GM21717 (cell line): ENCODE data around the gene TMBIM1.

Experiments
- ATAC-seq: cut with Tn5 transposase; IDR thresholded peaks from one replicate; pipeline ENCODE4 v1.9.1; 2021; ENCODE audit warnings: mild to moderate bottlenecking, moderate library complexity; ENCODE audit not compliant: unreplicated experiment

TMBIM1 gene, protein sequence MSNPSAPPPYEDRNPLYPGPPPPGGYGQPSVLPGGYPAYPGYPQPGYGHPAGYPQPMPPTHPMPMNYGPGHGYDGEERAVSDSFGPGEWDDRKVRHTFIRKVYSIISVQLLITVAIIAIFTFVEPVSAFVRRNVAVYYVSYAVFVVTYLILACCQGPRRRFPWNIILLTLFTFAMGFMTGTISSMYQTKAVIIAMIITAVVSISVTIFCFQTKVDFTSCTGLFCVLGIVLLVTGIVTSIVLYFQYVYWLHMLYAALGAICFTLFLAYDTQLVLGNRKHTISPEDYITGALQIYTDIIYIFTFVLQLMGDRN

DNA sequence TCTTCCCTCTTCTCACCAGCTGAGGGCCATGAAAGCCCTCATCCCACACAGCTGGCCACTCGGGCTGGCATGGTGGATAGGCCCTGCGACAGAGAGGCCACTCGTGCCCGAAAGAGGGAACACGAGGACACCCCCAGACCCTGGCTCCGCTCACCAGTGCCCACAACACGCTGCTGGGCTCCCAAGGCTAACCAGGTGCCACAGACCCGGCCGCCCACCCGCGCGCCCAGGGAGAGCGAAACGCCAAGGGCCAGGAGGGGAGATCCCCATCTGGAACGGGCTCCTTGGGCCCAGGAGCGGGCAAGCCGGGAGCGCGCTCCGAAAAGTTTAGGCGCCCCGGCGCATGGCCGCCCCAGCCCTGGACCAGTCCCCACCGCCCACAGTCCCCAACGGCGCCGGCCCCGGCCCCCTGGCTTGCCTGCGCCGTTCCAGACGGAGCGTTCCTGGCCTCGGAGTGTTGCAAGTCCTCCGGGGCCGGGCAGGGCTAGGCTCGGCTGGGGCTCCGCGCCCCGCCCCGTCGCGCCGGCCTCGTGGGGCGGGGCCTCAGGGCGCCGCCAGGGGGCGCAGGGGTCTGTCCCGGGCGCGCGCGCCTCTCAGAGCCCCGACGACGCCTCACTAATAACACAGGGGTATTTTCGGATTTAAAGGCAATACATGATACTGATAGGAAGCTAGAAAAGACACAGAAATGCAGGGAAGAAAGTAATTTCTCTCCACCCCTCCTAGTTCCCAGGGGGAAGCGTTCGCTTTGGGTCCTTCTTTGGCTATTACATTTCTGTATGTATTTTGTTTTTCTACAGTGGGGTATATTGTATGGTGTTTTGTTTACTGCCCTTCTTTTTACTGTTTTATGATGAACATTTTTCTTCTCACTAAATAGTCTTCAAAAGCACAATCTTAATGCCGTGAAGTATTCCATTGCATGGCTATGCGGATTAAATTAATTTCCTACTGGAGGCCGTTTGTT is at the start of gene TMBIM1:
Gene TMBIM1, minus strand, starts transcription at position 456 of the 967 bp plus-strand sequence. CDS start 10,362 bp downstream, outside the sequence.
- peak; percentile 71 for ATAC-seq

DNA sequence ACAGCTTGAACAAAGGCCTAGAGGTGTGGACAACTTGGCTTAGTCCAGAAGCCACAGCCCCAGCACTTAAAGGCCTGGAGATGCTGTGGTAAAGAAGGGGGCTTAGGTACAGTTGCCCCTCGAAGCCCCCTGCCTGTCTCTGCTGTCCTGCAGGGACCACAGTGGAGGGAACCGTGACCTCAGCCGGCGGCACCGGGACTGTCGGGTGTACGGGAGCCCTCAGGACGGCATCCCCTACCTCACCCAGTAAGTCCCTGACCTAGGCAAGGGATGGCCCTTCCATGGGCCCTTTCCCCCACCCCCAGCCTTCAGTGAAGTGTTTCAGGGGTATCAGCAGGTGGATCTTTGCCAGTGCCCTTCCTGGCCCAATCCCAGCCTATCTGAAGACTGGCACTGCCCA is 49.1 kb upstream of the TMBIM1 start:
- no peak for ATAC-seq

DNA sequence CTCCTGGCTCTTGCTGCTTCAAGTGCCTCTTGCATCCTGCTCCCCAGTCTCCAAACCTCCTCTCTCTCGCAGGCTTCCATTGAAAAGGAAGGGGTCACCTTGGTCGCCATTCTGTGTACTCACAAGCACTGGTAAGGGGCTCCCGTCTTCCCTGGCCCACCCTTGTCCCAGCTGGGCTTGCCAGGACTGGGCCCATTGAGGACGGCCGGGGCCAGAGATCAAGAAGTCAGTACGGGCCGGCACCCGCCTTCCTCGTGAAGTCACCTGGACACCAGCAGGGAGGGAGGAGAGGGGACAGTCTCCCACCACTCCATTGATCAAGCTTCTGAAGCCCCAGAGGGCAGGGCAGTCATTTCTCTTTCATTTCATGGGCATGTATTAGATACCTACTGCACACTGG is 48.4 kb upstream of the TMBIM1 start:
- no peak for ATAC-seq

DNA sequence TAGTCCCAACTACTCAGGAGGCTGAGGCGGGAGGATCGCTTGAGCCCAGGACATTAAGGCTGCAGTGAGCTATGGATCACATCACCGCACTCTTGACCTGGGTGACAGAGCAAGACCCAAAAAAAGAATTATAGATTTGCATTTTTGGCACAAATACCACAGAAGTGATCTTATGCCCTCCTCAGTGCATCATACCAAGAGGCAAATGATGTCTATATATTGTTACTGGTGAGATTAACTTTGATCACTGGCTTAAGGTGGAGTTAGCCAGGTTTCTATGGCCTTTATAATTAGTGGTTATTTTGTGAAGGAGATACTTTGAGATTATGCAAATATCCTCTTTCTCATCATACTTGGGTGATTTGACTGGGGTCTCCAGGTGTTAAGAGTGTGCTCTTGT is 42.2 kb upstream of the TMBIM1 start:
- ATAC-seq: no peak

DNA sequence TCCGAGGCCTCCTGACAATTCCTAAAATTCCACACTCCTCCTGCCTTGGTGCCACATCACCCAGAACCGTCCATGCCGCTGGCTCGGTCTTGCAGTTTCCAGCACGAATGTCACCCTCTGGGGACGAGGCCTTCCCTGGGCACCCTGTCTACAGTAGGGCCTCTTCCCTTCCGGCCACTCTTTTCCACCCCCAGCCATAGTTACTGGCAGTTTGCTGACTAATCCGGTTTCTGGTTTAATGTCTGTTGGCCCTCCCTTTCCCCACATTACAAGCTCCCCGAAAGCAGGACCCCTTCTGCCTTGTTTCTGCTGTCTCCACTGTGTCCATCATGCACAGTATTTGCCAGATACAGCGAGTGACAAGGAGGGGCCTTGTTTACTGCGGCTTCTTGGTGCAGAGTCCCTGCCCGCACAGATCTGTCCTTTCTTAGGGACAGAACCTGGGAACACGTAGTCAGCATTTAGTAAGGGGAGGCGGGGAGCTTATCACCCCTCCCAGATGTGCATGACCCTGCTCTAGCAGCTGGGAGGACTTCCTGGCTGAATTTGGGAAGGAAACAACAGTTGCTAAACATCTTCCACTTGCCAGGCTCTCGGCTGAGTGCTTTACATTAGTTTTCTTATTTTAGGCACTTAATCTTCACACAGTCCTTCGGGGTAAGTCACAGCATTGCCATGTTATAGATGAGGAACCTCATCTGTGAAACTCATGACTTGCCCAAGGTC is 40.8 kb upstream of the TMBIM1 start:
- no peak for ATAC-seq

DNA sequence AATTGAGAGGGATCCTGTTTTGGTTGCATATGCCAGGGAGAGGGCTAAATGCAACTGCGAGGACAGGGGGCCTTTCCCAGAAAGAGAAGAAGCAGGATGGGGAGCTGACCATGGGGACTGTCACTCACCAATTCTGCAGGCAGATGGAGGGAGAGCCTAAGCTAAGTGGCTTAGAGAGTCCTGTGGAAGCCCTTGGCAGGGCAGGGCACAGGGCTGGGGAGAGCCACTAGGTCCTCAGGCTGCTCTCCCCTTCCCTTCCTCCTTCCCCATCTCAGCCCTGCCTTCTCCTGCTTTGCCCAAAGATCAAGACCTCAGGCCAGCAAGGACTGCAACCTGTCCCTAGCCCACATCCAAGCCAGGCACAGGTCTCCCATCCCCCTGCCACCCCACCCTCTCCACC is 40.0 kb upstream of the TMBIM1 start:
- no peak for ATAC-seq

DNA sequence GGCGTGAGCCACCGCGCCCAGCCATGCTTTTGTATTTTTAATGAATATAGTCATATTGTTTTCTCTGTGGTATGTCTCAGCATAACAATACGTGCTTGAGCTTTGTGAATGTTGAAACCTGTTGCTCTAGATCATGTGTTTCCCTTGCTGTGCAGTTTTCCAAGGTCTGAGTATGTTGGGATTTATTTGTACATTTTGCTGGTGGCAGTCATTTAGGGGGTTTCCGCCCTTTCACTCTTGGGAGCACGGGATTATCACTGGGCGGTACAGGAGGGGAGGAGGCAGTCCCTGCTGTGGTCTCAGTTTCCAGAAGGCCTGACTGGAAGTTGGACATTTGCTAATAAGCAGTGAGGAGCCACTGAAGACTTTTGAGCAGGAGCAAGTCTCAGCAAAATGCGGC is 39.4 kb upstream of the TMBIM1 start:
- no peak for ATAC-seq

DNA sequence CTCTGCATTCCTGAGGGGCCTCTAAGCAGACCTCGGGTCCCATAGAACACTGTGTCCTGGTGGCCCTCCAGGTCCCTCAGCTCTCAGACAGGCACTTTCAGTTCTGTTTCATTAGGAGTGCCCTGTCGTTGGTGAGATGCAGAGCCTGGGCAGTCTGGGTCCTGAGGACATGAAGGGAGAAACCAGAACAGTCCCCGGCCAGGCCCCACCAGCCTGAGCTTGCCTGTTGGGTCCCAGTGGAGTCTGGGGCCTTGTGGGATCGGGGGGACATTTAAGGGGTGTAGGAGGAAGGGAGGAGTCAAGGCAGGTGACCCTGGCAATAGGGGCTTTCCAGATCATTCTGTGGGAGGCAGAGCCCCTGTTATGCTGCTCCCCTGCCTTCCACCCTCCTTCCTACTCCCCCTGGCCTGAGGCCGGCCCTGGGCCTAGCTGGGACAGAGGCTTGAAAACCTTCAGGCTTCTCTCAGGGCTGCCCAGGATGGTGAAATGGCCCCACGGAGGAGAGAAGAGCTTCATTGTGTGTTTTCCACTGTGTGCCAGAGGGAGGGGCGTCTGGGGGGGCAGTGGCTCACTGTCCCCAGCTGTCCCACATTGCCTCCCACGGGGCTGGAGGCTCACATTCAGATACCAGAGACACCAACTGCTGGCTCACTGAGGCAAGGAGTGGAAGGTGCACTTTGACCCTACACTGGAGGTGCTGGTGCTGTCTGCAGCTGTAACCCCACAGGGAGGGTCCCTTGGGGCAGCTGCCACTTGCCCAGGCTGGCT is 37.7 kb upstream of the TMBIM1 start:
- ATAC-seq: no peak

DNA sequence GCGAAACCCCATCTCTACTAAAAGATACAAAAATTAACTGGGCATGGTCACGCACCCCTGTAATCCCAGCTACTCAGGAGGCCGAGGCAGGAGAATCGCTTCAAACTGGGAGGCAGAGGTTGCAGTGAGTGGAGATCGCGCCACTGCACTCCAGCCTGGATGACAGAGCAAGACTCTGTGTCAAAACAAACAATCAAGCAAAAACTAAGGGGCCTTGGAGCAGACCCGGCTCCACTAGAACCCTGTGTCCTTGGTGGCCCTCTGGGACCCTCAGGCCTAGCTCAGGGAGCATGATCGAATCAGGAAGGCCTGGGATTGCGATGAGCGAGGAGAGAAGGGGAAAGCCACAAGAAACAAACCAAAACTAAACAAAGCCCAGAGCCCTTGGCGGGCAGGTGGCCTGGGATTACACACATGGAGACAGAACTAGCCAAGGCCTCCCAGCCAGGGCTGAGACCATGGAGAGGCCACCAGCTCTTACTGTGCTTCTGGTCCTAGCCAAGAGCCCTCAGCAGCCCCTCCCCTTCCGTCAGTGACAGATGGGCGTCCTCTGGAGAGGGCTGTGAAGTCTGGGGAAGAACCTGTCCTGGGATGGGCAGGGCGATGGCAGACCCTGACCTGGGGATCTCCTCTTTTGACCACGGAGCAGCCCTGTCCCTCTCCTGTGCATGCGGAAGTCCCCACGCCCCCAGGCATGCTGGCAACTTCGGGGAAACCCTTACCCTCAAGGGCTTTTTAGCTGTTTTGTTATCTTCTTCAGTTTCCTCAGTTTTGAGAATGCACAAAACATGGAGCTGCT is 36.9 kb upstream of the TMBIM1 start:
- ATAC-seq: no peak

DNA sequence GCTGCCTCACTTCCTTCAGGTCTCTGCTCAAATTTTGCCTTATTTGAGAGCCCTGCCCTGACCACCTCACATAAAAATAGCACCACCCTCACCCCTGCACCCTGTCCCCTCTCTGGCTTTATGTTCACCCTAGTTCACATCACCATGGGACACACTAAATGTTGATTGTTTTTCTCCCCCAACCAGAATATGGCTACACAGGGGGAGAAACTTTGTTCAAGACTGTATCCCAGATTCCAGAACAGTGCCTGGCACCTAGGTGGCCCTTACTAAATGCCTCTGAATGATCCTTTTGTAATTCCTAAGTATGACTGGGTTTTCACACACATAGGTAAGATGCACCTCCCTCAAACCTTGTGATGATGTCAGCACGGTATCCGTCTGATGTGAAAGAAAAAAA is 36.0 kb upstream of the TMBIM1 start:
- no peak for ATAC-seq

DNA sequence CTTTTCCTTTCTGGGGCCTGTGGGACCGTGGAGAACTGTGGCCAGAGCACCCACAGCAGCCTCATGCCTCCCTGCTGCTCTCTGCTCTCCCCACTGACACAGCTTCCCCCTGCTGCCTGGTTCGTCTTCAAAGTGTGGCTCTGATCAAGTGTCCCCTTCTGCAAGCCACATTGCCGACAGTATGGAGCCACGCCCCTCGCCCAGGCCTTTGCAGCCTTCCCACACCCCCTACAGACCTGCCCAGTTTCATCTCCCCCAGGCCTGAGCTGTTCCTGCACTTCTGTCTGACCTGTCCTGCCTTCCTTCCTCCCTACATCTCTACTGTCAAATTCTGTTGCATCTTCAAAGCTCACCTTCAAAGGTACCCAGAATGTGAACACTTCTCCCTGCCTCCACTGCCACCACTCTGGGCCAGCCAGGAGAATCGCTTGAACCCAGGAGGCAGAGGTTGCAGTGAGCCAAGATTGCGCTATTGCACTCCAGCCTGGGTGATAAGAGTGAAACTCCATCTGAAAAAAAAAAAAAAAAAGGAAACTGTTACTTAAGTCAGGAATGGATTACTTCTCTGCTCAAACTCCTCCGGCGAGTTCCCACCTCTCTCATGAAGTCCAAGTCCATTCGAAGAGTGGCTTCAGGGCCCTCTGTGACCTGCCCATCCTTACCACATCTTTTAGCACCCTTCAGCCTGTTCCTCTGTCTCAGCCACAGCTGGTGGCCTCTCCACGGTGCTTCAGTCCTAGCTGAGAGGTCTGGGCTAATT is 35.3 kb upstream of the TMBIM1 start:
- ATAC-seq: no peak

DNA sequence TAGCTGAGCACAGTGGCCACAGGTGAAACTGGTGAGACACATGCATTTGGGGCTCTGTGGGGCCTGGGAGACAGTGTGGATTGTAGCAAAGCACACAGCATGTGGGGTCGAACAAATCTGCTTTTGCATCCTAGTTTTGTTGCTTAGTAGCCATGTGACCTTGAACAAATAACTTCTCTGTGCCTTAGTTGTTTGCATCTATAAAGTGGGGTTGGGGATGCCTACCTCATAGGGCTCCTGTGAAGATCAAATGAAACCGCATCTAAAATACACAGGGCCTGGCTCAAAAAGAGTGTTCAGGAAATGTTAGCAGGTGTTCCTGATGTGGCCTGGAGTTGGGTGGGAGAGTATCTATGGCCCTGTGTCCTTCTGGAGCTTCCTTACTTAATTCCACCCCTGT is 34.0 kb upstream of the TMBIM1 start:
- ATAC-seq: no peak

DNA sequence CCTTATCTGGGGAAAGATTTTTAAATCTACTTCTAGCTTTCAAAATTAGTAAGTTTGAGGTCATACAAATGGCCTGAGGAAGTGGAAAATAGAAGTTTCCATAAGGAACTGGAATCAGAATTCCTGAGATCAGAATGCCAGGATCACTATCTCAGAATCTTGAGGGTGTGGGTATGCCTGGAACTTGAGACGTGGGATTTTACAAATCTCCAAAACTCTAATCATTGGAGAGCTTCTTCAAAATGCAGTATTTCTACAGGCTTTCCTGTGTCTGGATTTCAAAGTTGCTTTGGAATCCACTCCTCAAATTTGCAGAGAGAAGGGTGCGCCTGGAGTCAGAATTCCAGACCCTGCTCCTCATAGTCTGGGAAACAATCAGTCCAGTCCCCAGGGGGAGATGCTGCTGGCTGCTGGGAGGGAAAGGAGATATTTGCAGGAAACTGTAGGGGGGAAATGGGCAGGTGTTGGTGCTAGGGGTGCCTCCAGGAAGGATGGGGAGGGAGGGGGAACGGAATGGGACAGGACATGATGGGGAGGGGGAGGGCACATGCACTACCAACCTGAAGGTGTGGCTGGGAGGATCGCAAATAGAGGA is 33.4 kb upstream of the TMBIM1 start:
- no peak for ATAC-seq

DNA sequence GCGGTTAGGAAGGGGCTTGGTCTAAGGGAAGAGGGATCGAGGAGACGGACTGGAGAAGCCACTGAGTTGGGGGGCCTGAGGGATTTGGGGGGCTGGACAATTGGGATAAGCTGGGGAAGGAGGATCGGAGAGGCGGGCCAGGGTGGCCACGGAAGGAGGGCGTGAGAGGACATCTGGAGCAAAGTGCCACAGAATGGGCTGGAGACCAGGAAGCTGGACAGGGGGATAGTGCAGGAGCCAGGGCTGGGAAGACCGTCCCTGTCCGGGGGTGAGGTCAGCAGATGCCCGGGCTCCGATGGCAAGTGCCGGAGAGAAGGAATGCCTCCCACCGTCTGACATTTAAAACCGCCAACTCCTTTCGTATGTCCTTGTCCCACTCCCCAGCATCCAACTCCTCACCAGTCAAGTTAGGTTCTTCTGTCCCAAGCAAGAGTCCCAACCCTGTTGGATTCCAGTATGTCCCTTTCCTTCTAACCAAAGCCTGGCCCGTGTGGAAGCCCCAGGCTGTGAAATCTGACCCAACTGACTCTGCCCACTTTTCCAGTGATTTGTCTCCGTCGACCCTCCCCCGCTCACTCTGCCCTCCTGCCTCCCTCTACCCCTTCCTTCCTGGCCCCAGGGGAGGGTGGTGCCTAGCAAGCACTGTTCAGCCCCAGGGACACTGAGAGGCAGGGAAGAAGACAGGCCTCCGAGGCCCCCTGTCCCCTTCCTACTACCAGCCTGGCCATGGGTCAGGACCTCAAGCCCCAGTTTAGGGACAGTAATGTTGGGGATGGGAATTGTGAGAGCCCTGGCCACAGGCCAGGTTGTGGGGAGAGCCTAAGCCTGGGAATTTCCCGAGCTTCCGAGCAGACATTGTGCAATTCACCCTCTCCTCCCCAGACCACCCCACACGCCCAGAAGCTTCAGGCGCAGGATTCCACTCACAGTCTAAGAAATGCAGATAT is 31.5 kb upstream of the TMBIM1 start:
- ATAC-seq: no peak

DNA sequence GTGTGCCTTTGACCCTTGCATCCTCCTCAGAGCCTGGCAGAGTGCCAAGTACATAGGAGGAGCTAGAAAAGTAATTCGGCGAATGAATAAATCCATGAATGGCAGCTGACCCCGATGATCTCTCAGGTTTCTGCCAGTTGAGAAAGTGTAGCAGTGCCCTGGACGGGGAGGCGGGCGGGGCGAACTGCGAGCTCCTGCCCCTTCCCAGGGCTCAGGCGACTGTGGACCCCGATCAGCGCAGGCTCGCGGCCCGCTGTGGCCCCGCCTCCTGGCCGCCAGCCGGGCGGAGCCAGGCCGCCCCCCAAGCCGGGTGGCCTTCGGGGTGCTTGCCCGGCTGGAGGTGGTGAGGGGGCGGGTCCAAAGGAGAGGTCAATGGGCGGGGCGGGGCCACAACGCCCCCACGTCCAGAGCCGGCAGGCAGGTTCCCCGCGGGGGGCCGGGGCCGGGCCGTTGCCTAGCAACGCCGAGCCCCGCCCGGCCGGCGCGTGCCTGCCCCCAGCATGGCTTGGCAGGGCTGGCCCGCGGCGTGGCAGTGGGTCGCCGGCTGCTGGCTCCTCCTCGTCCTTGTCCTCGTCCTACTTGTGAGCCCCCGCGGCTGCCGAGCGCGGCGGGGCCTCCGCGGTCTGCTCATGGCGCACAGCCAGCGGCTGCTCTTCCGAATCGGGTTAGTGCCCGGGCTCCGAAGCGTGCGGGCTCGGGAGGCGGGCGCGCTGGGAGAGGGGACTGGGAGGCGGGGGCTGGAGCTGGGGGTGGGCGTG is 30.6 kb upstream of the TMBIM1 start:
- ATAC-seq: peak; percentile 63

DNA sequence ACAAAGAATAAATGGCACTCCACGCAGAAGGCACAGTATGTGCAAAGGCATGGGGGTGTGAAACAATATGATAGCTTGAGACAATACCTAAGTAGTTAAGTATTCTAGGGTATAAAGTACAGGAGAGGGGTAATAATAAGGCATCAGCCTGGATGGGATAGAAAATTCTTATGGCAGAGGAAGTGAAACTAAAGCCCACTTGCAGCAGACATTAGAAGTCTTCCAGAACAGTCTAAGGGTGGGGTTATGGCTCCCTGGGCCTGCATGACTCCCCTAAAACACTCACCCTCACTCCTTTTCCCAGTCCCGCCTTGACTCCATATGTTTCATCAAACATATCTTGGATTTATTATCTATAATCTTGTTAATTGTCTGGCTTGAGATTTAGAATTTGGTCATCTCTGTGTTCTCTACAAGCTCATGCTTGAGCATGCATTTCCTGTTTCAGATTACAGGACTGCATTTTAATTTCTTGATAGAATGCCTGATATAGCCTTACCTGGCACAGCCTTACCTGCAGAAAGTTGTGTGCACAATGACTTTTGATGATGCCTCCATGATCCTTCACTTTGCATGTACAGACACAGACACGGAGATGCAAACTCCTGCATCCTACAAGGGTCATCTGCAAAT is 28.5 kb upstream of the TMBIM1 start:
- no peak for ATAC-seq
